ENCODE data around the gene PPM1N. TPM values are rescaled to one million over a fixed set of nuclear protein-coding genes. Genes with fewer than 3 reads are reported as not detected.

PPM1N gene
- total RNA-seq, 1 donor from 2014 or later: 0.75 TPM

DNA sequence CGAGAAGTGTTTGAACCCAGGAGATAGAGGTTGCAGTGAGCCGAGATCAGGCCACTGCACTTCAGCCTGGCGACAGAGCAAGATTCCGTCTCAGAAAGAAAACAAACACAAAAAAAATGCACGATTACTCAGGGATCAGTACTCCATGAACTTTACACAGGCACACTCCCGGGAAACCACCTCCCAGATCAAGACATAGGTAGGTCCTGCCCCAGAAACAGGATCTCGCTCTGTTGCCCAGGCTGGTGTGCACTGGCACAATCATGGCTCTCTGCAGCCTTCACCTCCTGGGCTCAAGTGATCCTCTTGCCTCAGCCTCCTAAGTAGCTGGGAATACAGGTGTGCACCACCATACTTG lies 20.2 kb downstream of the PPM1N start:
- intact Hi-C loops (cut with DNase I): no loop called here
- DNase-seq (no peak), ATAC-seq (ENCODE audit: poor library complexity) (no peak)

DNA sequence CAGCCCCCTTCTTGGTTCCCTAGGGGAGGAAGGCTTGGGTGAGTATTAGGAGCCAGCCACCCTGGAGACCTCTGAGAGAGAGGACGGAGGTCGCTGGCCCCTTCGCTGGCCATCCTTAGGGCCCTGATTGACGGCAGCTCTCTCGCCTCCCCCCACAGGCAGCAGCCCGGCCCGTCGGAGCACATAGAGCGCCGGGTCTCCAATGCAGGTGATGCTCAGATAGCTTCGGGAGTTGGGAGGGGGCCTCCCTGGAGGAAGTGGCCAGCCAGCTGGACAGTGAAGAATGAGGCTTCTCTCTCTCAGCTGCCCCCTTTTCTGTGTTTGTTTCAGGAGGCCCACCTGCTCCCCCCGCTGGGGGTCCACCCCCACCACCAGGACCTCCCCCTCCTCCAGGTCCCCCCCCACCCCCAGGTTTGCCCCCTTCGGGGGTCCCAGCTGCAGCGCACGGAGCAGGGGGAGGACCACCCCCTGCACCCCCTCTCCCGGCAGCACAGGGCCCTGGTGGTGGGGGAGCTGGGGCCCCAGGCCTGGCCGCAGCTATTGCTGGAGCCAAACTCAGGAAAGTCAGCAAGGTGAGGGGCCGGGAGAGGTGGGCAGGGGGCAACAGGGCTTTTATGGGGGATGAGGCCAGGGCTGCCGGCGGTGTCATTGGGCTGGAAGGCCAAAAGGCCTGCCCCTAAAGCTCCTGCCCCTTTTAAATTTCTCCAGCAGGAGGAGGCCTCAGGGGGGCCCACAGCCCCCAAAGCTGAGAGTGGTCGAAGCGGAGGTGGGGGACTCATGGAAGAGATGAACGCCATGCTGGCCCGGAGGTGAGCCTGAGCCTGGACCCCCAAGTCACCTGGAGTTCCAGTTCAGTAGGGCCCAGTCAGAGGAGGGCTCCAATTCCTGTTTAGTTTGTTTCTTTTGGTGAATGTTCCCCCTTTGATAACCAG lies 24.0 kb downstream of the PPM1N start:
- DNase-seq: no peak

DNA sequence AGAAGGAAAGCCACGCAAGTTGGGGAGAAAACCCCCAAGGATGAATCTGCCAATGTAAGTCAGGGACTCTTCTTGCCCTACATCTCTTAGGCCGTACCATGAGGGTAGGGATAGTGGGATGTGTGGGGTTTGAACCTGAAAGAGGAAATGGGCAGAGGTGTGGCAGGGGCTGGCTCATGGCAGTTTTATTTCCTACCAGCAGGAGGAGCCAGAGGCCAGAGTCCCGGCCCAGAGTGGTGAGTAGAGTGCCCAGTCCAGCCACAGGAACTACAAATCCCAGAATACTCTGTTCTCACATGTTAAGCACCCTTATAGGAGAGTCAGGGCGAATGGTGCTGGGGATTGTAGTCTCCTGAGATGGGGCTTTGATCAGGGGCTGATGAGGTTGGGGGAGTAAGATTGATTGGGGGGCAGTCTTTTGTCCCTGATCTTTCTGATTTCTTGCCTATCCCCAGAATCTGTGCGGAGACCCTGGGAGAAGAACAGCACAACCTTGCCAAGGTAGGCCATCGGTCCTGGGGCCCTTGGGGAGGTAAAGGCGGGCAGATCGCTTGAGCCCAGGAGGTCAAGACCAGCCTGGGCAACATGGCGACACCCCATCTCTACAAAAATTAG lies 25.5 kb downstream of the PPM1N start:
- intact Hi-C loops (cut with DNase I): loop anchor here (5.0 kb wide), 3 partner anchors 34 to 119 kb away; no protein-coding TSS in a partner anchor
- peak; percentile 81 for DNase-seq
- peak; percentile 92 for ATAC-seq (ENCODE audit: poor library complexity)

More for the DNA sequence above, 24.0 kb downstream of the PPM1N start:
- no peak for ATAC-seq (ENCODE audit: poor library complexity)
- intact Hi-C loops (cut with DNase I): loop anchor here (5.0 kb wide), 3 partner anchors 35 to 120 kb away; no protein-coding TSS in a partner anchor

DNA sequence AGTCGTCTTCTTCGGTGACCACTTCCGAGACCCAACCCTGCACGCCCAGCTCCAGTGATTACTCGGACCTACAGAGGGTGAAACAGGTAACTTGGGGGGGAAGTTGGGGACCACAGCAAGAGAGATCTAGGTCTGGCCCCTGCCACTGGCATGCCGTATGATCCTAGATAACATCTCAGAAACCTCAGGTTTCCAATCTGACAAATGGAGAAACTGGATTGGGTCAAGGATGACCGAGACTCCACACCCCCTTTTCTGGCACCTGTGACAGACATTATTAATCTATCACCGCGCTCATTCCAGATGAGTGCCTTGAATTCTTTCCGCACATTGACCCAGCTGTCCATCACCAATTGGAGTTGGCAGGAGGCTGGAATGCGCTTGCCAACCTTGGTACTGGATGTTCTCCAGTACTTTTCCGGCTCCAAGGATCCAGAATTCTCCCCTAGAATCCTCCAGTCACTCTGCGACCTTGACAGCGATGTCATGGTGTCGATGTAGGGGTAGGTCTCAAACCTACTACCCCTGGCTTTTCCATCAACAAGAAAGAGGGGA lies 26.4 kb downstream of the PPM1N start:
- no peak for DNase-seq
- peak; percentile 57 for ATAC-seq (ENCODE audit: poor library complexity)
- intact Hi-C loops (cut with DNase I): loop anchor here (5.0 kb wide), 3 partner anchors 33 to 118 kb away; no protein-coding TSS in a partner anchor

DNA sequence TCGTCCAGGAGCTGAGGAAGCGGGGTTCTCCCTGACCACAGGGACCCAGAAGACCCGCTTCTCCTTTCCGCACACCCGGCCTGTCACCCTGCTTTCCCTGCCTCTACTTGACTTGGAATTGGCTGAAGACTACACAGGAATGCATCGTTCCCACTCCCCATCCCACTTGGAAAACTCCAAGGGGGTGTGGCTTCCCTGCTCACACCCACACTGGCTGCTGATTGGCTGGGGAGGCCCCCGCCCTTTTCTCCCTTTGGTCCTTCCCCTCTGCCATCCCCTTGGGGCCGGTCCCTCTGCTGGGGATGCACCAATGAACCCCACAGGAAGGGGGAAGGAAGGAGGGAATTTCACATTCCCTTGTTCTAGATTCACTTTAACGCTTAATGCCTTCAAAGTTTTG lies 27.9 kb downstream of the PPM1N start:
- intact Hi-C loops (cut with DNase I): no loop called here
- ATAC-seq (ENCODE audit: poor library complexity) (peak; percentile 22), DNase-seq (peak; percentile 79)

DNA sequence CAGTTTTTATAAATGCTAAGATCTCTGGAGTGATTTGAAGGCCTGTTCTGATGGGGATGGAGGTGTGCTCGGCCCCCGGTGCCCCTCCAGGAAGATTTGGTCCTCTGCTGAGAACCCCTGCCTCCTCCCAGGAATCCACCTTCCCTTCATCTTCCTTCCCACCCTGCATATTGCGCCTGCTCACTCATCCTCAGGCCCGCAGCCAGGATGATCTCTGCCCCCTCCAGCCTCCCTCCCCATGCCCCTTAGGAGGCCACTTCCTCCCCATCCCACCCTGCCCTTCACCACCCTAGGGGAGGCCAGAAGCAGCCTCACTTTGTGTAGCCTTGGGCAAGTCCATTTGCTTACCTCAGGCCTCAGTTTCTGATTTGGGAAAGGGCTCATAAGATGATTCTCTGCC lies 28.7 kb downstream of the PPM1N start:
- intact Hi-C loops (cut with DNase I): no loop called here
- DNase-seq: no peak
- ATAC-seq (ENCODE audit: poor library complexity): no peak

DNA sequence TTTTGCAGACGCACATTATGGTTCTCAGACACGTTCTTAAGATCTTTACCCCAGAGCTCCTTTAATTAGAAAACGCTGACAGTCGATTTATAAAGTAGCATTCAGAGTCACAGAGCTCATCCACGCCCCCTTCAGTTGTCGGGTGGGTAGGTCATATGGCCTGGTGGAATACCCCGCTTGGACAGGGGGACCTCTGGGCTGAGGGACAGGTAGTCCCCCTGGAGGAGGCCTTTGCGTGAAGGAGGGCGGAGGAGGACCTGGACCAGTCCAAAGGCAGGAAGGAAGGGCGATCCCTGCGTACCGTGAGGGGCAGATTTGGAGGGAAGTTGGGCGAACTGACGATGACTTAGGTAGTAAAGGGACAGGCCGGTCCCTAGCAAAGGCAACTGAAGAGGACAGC lies 29.5 kb downstream of the PPM1N start:
- ATAC-seq (ENCODE audit: poor library complexity) (no peak), DNase-seq (no peak)
- intact Hi-C loops (cut with DNase I): no loop called here

DNA sequence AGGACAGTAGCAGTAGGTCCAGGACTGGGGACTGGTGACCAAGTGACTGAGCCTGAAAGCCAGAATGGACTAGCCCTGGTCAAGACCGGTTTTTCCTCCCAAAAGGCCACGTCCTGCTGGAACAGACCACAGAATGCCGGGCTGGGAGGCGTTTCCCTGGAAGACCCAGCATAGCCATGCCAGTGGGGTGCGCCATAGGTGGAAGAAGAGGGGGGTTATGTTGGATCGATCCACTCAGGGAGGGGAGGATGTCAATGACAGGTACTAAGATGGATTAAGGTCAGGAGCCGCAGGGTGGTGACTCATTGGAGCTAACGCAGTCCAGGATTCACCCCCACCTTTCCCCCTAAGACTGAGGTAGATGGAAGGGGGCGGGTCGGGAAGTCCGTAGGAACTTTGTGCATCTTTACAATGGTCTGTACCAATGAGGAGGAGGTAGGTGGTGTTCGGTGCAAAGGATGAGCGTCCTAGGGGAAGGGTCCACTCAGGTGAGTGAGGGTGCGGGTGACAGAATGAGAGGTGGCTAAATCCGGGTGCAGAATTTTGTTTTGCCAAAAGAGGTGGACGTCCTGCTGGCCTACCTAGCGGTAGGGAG lies 30.0 kb downstream of the PPM1N start:
- intact Hi-C loops (cut with DNase I): no loop called here
- ATAC-seq (ENCODE audit: poor library complexity) (no peak), DNase-seq (no peak)

DNA sequence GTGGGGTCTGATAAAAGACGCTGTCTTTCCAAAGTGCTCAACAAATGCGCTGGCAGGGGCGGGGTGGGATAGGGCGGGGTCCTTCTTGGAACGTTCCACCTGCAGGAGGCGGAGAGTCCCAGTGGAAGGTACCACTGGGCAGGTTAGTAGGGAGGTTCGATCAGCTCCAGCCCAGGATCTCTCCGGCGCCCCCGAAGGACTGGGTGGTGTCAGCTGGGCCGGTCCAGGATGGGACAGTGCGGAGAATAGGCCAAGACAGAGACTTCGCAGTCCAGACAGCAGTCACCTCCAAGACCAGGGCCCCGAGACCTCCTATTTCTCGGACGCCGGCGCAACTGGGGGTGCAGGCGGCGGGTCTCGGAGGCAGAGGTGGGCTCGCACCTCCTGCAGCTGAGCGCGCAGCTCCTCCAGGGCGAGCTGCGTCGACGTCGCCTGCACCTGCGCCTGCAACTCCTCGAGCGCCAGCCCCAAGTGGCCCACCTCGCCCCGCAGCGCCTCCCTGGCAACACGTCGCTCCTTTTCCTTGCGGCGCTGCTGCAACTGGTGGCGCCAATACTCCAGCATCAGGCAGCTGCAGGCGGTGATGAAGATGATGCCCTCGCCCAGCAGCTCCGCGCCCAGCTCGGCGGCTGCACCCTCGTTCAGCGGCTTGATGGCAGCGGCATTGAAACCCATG lies 30.6 kb downstream of the PPM1N start:
- intact Hi-C loops (cut with DNase I): no loop called here
- DNase-seq (no peak), ATAC-seq (ENCODE audit: poor library complexity) (peak; percentile 23)

DNA sequence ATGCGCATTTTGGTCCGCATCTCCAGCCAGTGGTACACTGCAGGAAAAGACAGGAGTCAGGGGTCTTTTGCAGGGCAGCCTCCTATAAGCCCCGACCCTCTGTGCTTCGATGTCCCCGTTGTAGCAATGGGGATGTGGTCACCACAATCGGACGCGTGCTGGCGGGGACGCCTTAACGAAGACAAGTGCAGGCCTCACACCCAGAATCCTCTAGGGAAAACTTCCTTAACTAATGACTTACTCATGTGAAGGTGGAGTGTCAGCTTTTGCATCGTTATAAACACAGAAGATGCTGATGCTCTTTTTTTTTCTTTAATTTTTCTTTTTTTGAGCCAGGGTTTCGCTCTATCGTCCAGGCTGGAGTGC lies 31.2 kb downstream of the PPM1N start:
- intact Hi-C loops (cut with DNase I): no loop called here
- ATAC-seq (ENCODE audit: poor library complexity): no peak
- no peak for DNase-seq

DNA sequence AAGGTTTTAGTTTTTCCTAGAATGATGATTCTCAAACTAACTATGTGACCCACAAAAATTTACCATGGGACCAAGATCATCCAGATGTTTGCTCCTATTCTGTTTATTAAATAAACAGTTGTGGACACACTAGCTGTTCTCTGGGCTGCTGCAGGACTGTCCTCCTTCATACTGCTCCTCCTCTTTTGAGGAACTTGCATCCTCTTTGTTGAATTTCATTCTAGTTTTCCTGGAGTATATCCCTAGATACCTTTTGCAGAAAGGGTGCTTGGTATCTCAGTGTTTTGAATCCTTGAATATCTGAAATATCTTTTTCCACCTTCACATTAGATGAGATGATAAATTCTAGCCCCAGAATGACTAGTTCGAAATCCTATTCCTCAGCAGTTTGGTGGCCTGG lies 33.1 kb downstream of the PPM1N start:
- DNase-seq (no peak), ATAC-seq (ENCODE audit: poor library complexity) (no peak)
- intact Hi-C loops (cut with DNase I): no loop called here

DNA sequence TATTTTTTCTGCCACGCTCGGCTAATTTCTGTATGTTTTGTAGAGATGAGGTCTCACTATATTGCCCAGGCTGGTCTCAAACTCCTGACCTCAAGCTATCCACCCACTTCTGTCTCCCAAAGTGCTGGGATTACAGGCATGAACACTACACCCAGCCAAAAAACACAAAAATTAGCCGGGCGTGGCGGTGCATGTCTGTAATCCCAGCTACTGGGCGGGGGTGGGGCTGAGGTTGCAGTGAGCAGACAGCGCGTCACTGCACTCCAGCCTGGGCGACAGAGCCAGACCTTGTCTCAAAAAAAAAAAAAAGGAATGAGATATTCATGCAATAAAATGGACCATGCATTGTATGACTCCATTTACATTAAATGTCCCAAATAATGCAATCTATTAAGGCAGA lies 41.2 kb downstream of the PPM1N start:
- DNase-seq: no peak
- ATAC-seq (ENCODE audit: poor library complexity): no peak
- intact Hi-C loops (cut with DNase I): no loop called here

DNA sequence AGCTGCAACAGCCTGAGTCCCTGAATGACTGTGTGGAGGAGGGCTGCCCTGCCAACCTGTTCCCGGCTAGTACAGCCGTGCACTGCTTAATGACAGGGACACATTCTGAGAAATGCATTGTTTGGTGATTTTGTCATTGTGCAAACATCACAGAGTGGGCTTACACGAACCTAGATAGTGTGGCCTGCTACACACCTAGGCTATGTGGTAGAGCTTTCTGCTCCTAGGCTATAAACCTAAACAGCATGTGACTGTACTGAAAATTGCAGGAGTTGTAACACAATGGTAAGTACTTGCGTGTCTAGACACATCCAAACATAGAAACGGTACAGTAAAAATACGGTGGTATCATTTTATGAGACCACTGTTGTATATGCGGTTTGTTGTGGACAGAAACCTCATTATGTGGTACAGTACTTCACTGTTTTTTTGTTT lies 44.0 kb downstream of the PPM1N start:
- intact Hi-C loops (cut with DNase I): no loop called here
- ATAC-seq (ENCODE audit: poor library complexity): no peak
- no peak for DNase-seq

DNA sequence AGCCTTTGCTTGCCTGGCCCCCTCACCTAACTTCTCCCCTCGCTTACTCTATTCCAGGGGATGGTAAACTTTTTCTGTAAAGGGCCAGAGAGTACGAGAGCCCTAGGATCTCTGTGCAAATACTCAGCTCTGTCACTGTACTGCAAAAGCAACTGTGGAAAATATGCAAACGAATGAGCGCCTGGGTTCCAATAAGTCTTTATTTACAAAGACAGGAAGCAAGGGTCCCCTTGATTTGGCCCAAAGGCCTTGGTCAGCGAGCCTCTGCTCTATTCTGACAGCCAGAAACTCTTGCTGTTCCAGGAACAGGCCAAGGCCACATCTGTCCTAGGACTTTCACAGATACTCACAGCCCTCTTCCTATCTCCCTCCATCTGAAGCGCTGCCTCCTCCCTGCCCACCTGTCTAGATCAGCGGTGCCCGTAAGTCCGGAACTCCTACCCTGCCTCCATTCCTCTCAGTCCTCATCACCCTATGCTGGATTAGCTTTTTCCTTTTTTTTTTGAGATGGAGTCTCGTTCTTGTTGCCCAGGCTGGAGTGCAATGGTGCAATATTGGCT lies 49.0 kb downstream of the PPM1N start:
- no peak for ATAC-seq (ENCODE audit: poor library complexity)
- DNase-seq: no peak
- intact Hi-C loops (cut with DNase I): no loop called here

DNA sequence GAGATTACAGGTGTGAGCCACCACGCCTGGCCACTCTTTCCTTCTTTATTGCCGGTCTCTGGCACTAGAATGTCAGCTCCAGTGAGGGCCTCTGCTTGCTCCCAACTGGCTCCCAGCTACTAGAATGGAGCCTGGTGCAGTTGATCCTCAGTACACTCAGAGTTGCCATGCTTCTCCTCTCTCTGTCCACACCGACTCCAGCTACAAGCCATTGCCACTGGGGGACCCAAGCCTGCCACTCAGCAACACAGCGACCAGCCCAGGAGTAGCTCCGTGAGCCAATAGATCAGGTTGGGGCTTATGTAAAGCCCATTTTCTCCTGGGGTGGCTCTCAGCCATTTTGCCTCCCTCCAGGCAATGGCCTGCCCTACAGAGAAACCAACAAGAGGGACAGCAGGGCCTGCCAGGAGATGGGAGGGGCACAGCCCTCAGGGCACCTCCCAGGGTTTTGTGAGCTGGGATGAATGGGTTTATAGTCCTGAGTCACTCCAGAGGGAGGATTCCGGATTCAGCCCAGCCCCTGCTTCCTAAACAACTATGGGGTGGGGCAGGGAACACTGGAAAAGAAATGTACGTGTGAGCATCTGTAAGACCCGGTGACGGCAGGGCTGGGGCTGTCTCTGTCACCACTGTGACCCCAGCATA lies 49.8 kb downstream of the PPM1N start:
- no peak for DNase-seq
- intact Hi-C loops (cut with DNase I): no loop called here
- ATAC-seq (ENCODE audit: poor library complexity): no peak
